Mesothelial cell of epicardium (in vitro differentiated cells): ENCODE results near the gene ELP5. TPM values are rescaled to one million over a fixed set of nuclear protein-coding genes. Genes with fewer than 3 reads are reported as not detected.

Experiments used
- DNase-seq, 2 experiments: peaks; one replicate each; pipeline ENCODE4 v3.0.0; 2021; ENCODE audit warnings: low spot score in 2 of 2; ENCODE audit not compliant: unreplicated experiment in 2 of 2
- H3K27ac Mint-ChIP-seq: 2 replicates; pipeline ENCODE4 v1.8.0; 2021; ENCODE audit warnings: mixed read lengths
- H3K27me3 Mint-ChIP-seq: 2 replicates; pipeline ENCODE4 v1.8.0; 2021; ENCODE audit warnings: low read depth, mixed read lengths
- H3K36me3 Mint-ChIP-seq: 2 replicates; pipeline ENCODE4 v1.8.0; 2021; ENCODE audit warnings: mixed read lengths
- H3K4me1 Mint-ChIP-seq: 2 replicates; pipeline ENCODE4 v1.8.0; 2021; ENCODE audit warnings: mixed read lengths
- H3K4me3 Mint-ChIP-seq: 2 replicates; pipeline ENCODE4 v1.8.0; 2021; ENCODE audit warnings: mild to moderate bottlenecking, moderate library complexity, mixed read lengths
- H3K9me3 Mint-ChIP-seq: 2 replicates; pipeline ENCODE4 v1.8.0; 2021; ENCODE audit warnings: mixed read lengths
- CTCF ChIP-seq: fragments of 200-600 bp; sonication (generic); IDR thresholded peaks from one replicate; pipeline ENCODE4 v1.5.0; 2021; ENCODE audit warnings: antibody characterized with exemption; ENCODE audit not compliant: unreplicated experiment
- total RNA-seq: library from RNA; stranded (reverse); gene quantifications from 3 replicates; pipeline ENCODE4 v1.2.1, GENCODE V29; 2021

ELP5 gene
- total RNA-seq, 1 donor from 2014 or later, result 37.9 TPM

GRCh38 chr17:7224661-7225111, 27.3 kb upstream of the ELP5 start:
- no peak for DNase-seq
- Mint-ChIP-seq H3K9me3 (no peaks in the 10 kb centered on the region), H3K4me1 (peaks cover 9% of the 10 kb centered on the region), H3K36me3 (peaks cover 18% of the 10 kb centered on the region), H3K27ac (no peak overlapping the region), H3K4me3 (no peak overlapping the region), H3K27me3 (no peaks in the 10 kb centered on the region)
- TF ChIP-seq CTCF, result no peak

- peaks cover 3% of the 10 kb centered on the region for H3K4me1 Mint-ChIP-seq
- no peak for DNase-seq
- H3K4me3 Mint-ChIP-seq, result no peak overlapping the region
- peaks cover 18% of the 10 kb centered on the region for H3K36me3 Mint-ChIP-seq
- no peak overlapping the region for H3K27ac Mint-ChIP-seq
- H3K27me3 Mint-ChIP-seq, result no peaks in the 10 kb centered on the region
- no peaks in the 10 kb centered on the region for H3K9me3 Mint-ChIP-seq
- no peak for TF ChIP-seq CTCF
These were observed 26.2 kb upstream of the ELP5 start for GRCh38 chr17:7225711-7226331.

GRCh38 chr17:7226721-7227710, 25.0 kb upstream of the ELP5 start:
- Mint-ChIP-seq H3K27ac (no peak overlapping the region), H3K4me1 (peaks cover 2% of the 10 kb centered on the region), H3K4me3 (no peak overlapping the region), H3K36me3 (peaks cover 20% of the 10 kb centered on the region), H3K9me3 (no peaks in the 10 kb centered on the region), H3K27me3 (no peaks in the 10 kb centered on the region)
- no peak for TF ChIP-seq CTCF
- no peak for DNase-seq

- Mint-ChIP-seq H3K27me3 (no peaks in the 10 kb centered on the region), H3K36me3 (peaks cover 16% of the 10 kb centered on the region), H3K9me3 (no peaks in the 10 kb centered on the region), H3K4me1 (peaks cover 16% of the 10 kb centered on the region), H3K27ac (no peak overlapping the region), H3K4me3 (no peak overlapping the region)
- no peak for DNase-seq
- no peak for TF ChIP-seq CTCF
These were observed 23.1 kb upstream of the ELP5 start for GRCh38 chr17:7228920-7229319.

- Mint-ChIP-seq H3K4me3 (no peak overlapping the region), H3K27me3 (no peaks in the 10 kb centered on the region), H3K36me3 (peaks cover 14% of the 10 kb centered on the region), H3K27ac (no peak overlapping the region), H3K9me3 (no peaks in the 10 kb centered on the region), H3K4me1 (peaks cover 18% of the 10 kb centered on the region)
- TF ChIP-seq CTCF, result no peak
- DNase-seq, result no peak
These were observed 22.5 kb upstream of the ELP5 start for GRCh38 chr17:7229504-7229903.
